B cell (primary cell): Measurements from ENCODE around the gene SCMH1. TPM values are rescaled to one million over a fixed set of nuclear protein-coding genes. Genes with fewer than 3 reads are reported as not detected.

Experiments used
- ATAC-seq: fragments of 200-7000 bp; cut with Tn5 transposase; one replicate; pipeline ENCODE4 v1.10.0; 2021; ENCODE audit warnings: low read depth, mild to moderate bottlenecking, moderate number of reproducible peaks, moderate library complexity
- CTCF ChIA-PET: fragments of 350-600 bp; sonication (Branson Sonifier 250); formaldehyde crosslinking; loops from one replicate; lab custom pipeline; 2021; ENCODE audit warnings: antibody characterized with exemption, inconsistent platforms; lab: Charles Lee
- POLR2A ChIA-PET: fragments of 350-600 bp; sonication (Branson Sonifier 250); formaldehyde crosslinking; loops from one replicate; lab custom pipeline; 2021; ENCODE audit warnings: antibody characterized with exemption; lab: Charles Lee
- DNase-seq: peaks from one replicate; pipeline ENCODE4 v3.0.0; 2013
- H2AFZ ChIP-seq: 2 replicates; pipeline ENCODE4 v1.6.1; 2012; ENCODE audit warnings: mild to moderate bottlenecking, low read depth, low read length; ENCODE audit not compliant: insufficient read depth, poor library complexity, severe bottlenecking
- H3K27ac ChIP-seq, 2 donors: 1 replicate in 1 of 2; 2 replicates in 1 of 2; pipeline ENCODE4 v1.5.1; 2012 to 2013; ENCODE audit warnings: low read length in 2 of 2, mild to moderate bottlenecking in 2 of 2, moderate library complexity in 1 of 2
- H3K27me3 ChIP-seq, 4 experiments: fragments of 200-600 bp in 1 of 4; sonication (generic) in 1 of 4; replicated peaks in 1 of 4; 1 replicate in 2 of 4; 2 replicates in 2 of 4; pipeline versions ENCODE4 v1.6.1 to v1.7.0; 2013 to 2016; ENCODE audit warnings: low read length in 3 of 4, mild to moderate bottlenecking in 2 of 4, mixed read lengths in 1 of 4, moderate library complexity in 1 of 4; ENCODE audit not compliant: insufficient read depth in 4 of 4, control insufficient read depth in 3 of 4; ENCODE audit errors: control extremely low read depth in 1 of 4
- H3K36me3 ChIP-seq, 2 experiments: replicated peaks in 1 of 2; 1 replicate in 1 of 2; 2 replicates in 1 of 2; pipeline versions ENCODE4 v1.6.1 to v1.7.1; 2013; ENCODE audit warnings: low read length in 1 of 2; ENCODE audit not compliant: insufficient read depth in 2 of 2, control insufficient read depth in 1 of 2; ENCODE audit errors: control extremely low read depth in 1 of 2, extremely low read depth in 1 of 2
- H3K4me1 ChIP-seq, 2 donors: fragments of 200-600 bp in 1 of 2; sonication (generic) in 1 of 2; 1 replicate in 1 of 2; 2 replicates in 1 of 2; pipeline versions ENCODE4 v1.5.1 to v1.6.1; 2013 to 2017; ENCODE audit warnings: low read length in 2 of 2; ENCODE audit not compliant: control insufficient read depth in 2 of 2, insufficient read depth in 2 of 2
- H3K4me2 ChIP-seq: replicated peaks from 2 replicates; pipeline ENCODE3; 2012; ENCODE audit warnings: mild to moderate bottlenecking, low read depth, low read length; ENCODE audit not compliant: poor library complexity, severe bottlenecking
- H3K4me3 ChIP-seq, 5 experiments: fragments of 200-600 bp in 1 of 5; sonication (generic) in 1 of 5; 1 replicate in 3 of 5; 2 replicates in 2 of 5; pipeline versions ENCODE4 v1.5.1 to v1.7.0; 2011 to 2016; ENCODE audit warnings: low read length in 4 of 5, mild to moderate bottlenecking in 4 of 5, low read depth in 2 of 5, control low read depth in 1 of 5, moderate library complexity in 1 of 5; ENCODE audit not compliant: insufficient read depth in 1 of 5; ENCODE audit errors: control extremely low read depth in 1 of 5, extremely low read depth in 1 of 5
- H3K79me2 ChIP-seq: fragments of 200-600 bp; sonication (generic); one replicate; pipeline ENCODE4 v1.6.0; 2016; ENCODE audit warnings: low read length; ENCODE audit not compliant: control insufficient read depth, insufficient read depth
- H3K9ac ChIP-seq: fragments of 200-600 bp; sonication (generic); 2 replicates; pipeline ENCODE4 v1.6.1; 2017; ENCODE audit warnings: mild to moderate bottlenecking, low read length, moderate library complexity
- H3K9me3 ChIP-seq, 3 donors: one replicate each; pipeline versions ENCODE4 v1.6.1 to v1.7.1; 2013; ENCODE audit warnings: low read length in 2 of 3; ENCODE audit not compliant: control insufficient read depth in 2 of 3, insufficient read depth in 1 of 3; ENCODE audit errors: control extremely low read depth in 1 of 3
- H4K20me1 ChIP-seq: 2 replicates; pipeline ENCODE4 v1.6.0; 2012; ENCODE audit warnings: mild to moderate bottlenecking, low read length; ENCODE audit not compliant: insufficient read depth, control insufficient read depth, poor library complexity, severe bottlenecking
- H3K27ac Mint-ChIP-seq: one replicate; pipeline ENCODE4 v1.8.0; 2021; ENCODE audit warnings: mixed read lengths
- H3K27me3 Mint-ChIP-seq: one replicate; pipeline ENCODE4 v1.8.0; 2021; ENCODE audit warnings: mixed read lengths
- H3K4me1 Mint-ChIP-seq: one replicate; pipeline ENCODE4 v1.8.0; 2021; ENCODE audit warnings: mixed read lengths
- H3K4me3 Mint-ChIP-seq: one replicate; pipeline ENCODE4 v1.8.0; 2021; ENCODE audit warnings: mixed read lengths
- H3K9me3 Mint-ChIP-seq: one replicate; pipeline ENCODE4 v1.8.0; 2022; ENCODE audit warnings: mixed read lengths; ENCODE audit not compliant: insufficient read depth
- EZH2 ChIP-seq: IDR thresholded peaks from 2 replicates; pipeline ENCODE4 v1.6.1; 2012; ENCODE audit warnings: borderline replicate concordance, low read depth, mild to moderate bottlenecking, moderate library complexity, low read length; ENCODE audit not compliant: insufficient read depth, poor library complexity, severe bottlenecking
- WGBS: methylation state at CpG from one replicate; pipeline ENCODE4 v1.1.5; 2013; ENCODE audit warnings: missing lambda C conversion rate; ENCODE audit not compliant: insufficient coverage; 5-methylcytosine and 5-hydroxymethylcytosine counted together
- intact Hi-C: fragments of 100-400 bp; cut with micrococcal nuclease; formaldehyde crosslinking; loops from one replicate; pipeline ENCODE4 v1.10.0; 2022
- polyA plus RNA-seq: library from polyadenylated mRNA; depleted of rRNA; stranded (reverse); fragments of >200 nt; gene quantifications from 2 replicates; pipeline ENCODE4 v1.2.3, GENCODE V29; 2012
- total RNA-seq, 2 donors: library from RNA; stranded (reverse); fragments of 120-200 nt in 1 of 2; gene quantifications; 1 replicate in 1 of 2; 2 replicates in 1 of 2; pipeline versions ENCODE4 v1.2.3 to v1.2.4, GENCODE V29; 2013 to 2022
- TF ChIP-seq, protein P1 (sequence below): fragments of 200-600 bp; IDR thresholded peaks from one replicate; pipeline ENCODE4 v1.8.0; 2022; ENCODE audit warnings: antibody characterized with exemption, mild to moderate bottlenecking

Gene SCMH1
- total and polyA plus RNA-seq, 2 donors (not counting 1 experiment from before 2014, with no cell fraction given): 29.4 to 33.3 TPM

DNA sequence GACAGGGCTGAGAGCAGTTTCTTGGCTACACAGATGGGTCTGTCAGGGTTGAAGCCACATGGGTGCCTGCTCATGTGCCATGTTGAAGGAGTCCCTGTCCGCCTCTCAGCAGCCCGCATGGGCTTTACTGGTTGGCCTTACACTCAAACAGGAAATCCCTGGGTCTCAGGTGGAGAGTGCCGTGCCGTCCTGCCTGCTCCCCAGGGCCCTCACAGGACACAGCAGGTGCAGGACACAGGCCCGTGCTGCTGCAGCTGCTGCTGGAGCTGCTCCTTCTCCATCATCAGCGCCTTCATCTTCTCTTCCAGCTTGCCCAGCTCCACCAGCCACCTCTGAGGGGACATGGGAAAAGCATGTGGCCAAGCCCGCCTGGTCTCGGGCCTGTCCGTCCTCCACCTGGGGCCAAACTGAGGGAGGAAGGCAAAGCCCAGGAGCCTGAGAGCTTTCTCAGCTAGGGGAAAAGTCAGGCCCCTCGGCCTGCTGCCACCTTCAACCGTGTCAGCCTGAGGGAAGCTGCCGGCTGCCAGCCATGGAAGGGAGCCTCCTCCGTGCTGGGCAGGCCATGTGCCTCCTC lies 226.1 kb downstream of the SCMH1 start:
- intact Hi-C loops: no loop called here
- no peak overlapping the region for H3K27ac Mint-ChIP-seq
- H3K27me3 ChIP-seq: no peaks in the 10 kb centered on the region
- CTCF ChIA-PET: interaction anchor here (1.3 kb wide), 1 partner anchor 12 kb away, joined by 5 read pairs; no protein-coding TSS in a partner anchor
- DNase-seq (no peak), ATAC-seq (no peak)
- H3K9ac ChIP-seq: no peak overlapping the region
- H3K9me3 Mint-ChIP-seq: no peaks in the 10 kb centered on the region
- no peaks in the 10 kb centered on the region for H3K27me3 Mint-ChIP-seq
- POLR2A ChIA-PET: interaction anchor here (0.6 kb wide), 1 partner anchor 43 kb away, joined by 3 read pairs; no protein-coding TSS in a partner anchor
- no peak for TF ChIP-seq EZH2
- TF ChIP-seq, protein P1, sequence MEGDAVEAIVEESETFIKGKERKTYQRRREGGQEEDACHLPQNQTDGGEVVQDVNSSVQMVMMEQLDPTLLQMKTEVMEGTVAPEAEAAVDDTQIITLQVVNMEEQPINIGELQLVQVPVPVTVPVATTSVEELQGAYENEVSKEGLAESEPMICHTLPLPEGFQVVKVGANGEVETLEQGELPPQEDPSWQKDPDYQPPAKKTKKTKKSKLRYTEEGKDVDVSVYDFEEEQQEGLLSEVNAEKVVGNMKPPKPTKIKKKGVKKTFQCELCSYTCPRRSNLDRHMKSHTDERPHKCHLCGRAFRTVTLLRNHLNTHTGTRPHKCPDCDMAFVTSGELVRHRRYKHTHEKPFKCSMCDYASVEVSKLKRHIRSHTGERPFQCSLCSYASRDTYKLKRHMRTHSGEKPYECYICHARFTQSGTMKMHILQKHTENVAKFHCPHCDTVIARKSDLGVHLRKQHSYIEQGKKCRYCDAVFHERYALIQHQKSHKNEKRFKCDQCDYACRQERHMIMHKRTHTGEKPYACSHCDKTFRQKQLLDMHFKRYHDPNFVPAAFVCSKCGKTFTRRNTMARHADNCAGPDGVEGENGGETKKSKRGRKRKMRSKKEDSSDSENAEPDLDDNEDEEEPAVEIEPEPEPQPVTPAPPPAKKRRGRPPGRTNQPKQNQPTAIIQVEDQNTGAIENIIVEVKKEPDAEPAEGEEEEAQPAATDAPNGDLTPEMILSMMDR: no peak
- H3K4me1 Mint-ChIP-seq: peaks cover 29% of the 10 kb centered on the region
- H3K4me2 ChIP-seq: no peak overlapping the region
- no peak overlapping the region for H3K27ac ChIP-seq
- 42% methylated on average over 13 of the region's 13 CpGs for WGBS
- H3K4me1 ChIP-seq: peaks cover 6 to 15% of the 10 kb centered on the region in 2 donors
- no peak overlapping the region for H3K4me3 ChIP-seq
- H3K4me3 Mint-ChIP-seq: no peak overlapping the region
- H3K9me3 ChIP-seq: peaks cover 0 to 4% (median 0%) of the 10 kb centered on the region in 3 donors
- H3K79me2 ChIP-seq: no peaks in the 10 kb centered on the region
- peaks cover 0 to 21% of the 10 kb centered on the region in 2 experiments for H3K36me3 ChIP-seq
- H4K20me1 ChIP-seq: no peaks in the 10 kb centered on the region
- H2AFZ ChIP-seq: no peak overlapping the region

GRCh38 chr1:41015281-41015896 lies 226.7 kb downstream of the SCMH1 start:
- Mint-ChIP-seq H3K9me3 (no peaks in the 10 kb centered on the region), H3K27me3 (no peaks in the 10 kb centered on the region), H3K4me1 (peaks cover 29% of the 10 kb centered on the region), H3K4me3 (no peak overlapping the region), H3K27ac (no peak overlapping the region)
- Histone ChIP-seq H2AFZ (no peak overlapping the region), H3K9ac (no peak overlapping the region), H3K4me1 (peaks cover 6 to 15% of the 10 kb centered on the region in 2 donors), H3K79me2 (no peaks in the 10 kb centered on the region), H4K20me1 (no peaks in the 10 kb centered on the region), H3K27me3 (no peaks in the 10 kb centered on the region), H3K4me3 (no peak overlapping the region), H3K36me3 (peaks cover 0 to 27% of the 10 kb centered on the region in 2 experiments), H3K27ac (no peak overlapping the region), H3K4me2 (no peak overlapping the region), H3K9me3 (peaks cover 0 to 4% (median 0%) of the 10 kb centered on the region in 3 donors)
- ATAC-seq (no peak), DNase-seq (no peak)
- no peak for TF ChIP-seq EZH2
- TF ChIP-seq, protein P1: no peak
- WGBS: 30% methylated on average over 5 of the region's 5 CpGs
- CTCF ChIA-PET: interaction anchor here (1.3 kb wide), 1 partner anchor 11 kb away, joined by 5 read pairs; no protein-coding TSS in a partner anchor
- POLR2A ChIA-PET: interaction anchor here (0.6 kb wide), 1 partner anchor 42 kb away, joined by 3 read pairs; no protein-coding TSS in a partner anchor
- intact Hi-C loops: no loop called here
